HepG2 (cell line): ENCODE results near the gene PRR33. TPM values are rescaled to one million over a fixed set of nuclear protein-coding genes. Genes with fewer than 3 reads are reported as not detected.

Source experiments
- EEA1 ChIP-seq: sonication (generic); formaldehyde crosslinking; IDR thresholded peaks from 2 replicates; pipeline ENCODE4 v1.5.1; 2020; ENCODE audit warnings: mild to moderate bottlenecking, missing genetic modification reagents, borderline replicate concordance
- MAFG ChIP-seq: sonication (generic); formaldehyde crosslinking; IDR thresholded peaks from 2 replicates; pipeline ENCODE4 v1.5.1; 2020; ENCODE audit warnings: mild to moderate bottlenecking, missing genetic modification reagents
- MNT ChIP-seq: fragments of 450-650 bp; IDR thresholded peaks from 2 replicates; pipeline ENCODE4 v1.6.1; 2016
- MYPOP ChIP-seq: sonication (generic); formaldehyde crosslinking; IDR thresholded peaks from 2 replicates; pipeline ENCODE4 v1.8.1; 2023; ENCODE audit warnings: mild to moderate bottlenecking, moderate library complexity, missing genetic modification reagents
- PAX8 ChIP-seq: sonication (generic); formaldehyde crosslinking; IDR thresholded peaks from 2 replicates; pipeline ENCODE4 v1.8.0; 2022; ENCODE audit warnings: mild to moderate bottlenecking, missing genetic modification reagents, borderline replicate concordance
- PTBP1 ChIP-seq: fragments of 200-400 bp; formaldehyde crosslinking; IDR thresholded peaks from 2 replicates; pipeline ENCODE4 v1.6.1; 2018; ENCODE audit warnings: low read length, low read depth; ENCODE audit not compliant: poor library complexity, severe bottlenecking
- STAT6 ChIP-seq: sonication (generic); formaldehyde crosslinking; IDR thresholded peaks from 2 replicates; pipeline ENCODE4 v1.4.0; 2020; ENCODE audit warnings: missing genetic modification reagents, mild to moderate bottlenecking, borderline replicate concordance
- TCF12 ChIP-seq, 2 experiments: fragments of 450-650 bp in 1 of 2; sonication (generic) in 1 of 2; formaldehyde crosslinking in 1 of 2; IDR thresholded peaks; 2 replicates each; pipeline versions ENCODE4 v1.6.1 to v1.8.0; 2017 to 2022; ENCODE audit warnings: antibody characterized with exemption in 1 of 2, mild to moderate bottlenecking in 1 of 2, missing genetic modification reagents in 1 of 2, moderate library complexity in 1 of 2
- XRCC5 ChIP-seq: fragments of 200-400 bp; formaldehyde crosslinking; optimal IDR thresholded peaks from 2 replicates; pipeline ENCODE3; 2017; ENCODE audit warnings: mild to moderate bottlenecking, low read length
- ZNF577 ChIP-seq: sonication (generic); formaldehyde crosslinking; IDR thresholded peaks from 2 replicates; pipeline ENCODE4 v1.4.0; 2020; ENCODE audit warnings: mild to moderate bottlenecking, low read depth, missing genetic modification reagents, borderline replicate concordance
- ZNF710 ChIP-seq: sonication (generic); formaldehyde crosslinking; IDR thresholded peaks from 2 replicates; pipeline ENCODE4 v1.5.0; 2020; ENCODE audit warnings: mild to moderate bottlenecking, missing genetic modification reagents, borderline replicate concordance
- ZNF749 ChIP-seq: sonication (generic); formaldehyde crosslinking; IDR thresholded peaks from 2 replicates; pipeline ENCODE4 v1.8.0; 2022; ENCODE audit warnings: mild to moderate bottlenecking, missing genetic modification reagents, moderate library complexity, borderline replicate concordance
- polyA plus RNA-seq, 8 experiments: library from polyadenylated mRNA; depleted of rRNA in 3 of 8; stranded (reverse) in 7 of 8; unstranded in 1 of 8; fragments of >200 nt; fragmentation: Illumina TruSeq in 4 of 8; extraction: Trizol in 4 of 8; gene quantifications; 2 replicates each; pipeline versions ENCODE4 v1.2.1 to v1.2.3, GENCODE V29; 2011 to 2016; ENCODE audit warnings: low read depth in 4 of 8, missing spikeins in 1 of 8, mixed read lengths in 1 of 8; ENCODE audit not compliant: insufficient read depth in 1 of 8
- total RNA-seq, 5 experiments: library from RNA; depleted of rRNA; stranded (reverse); fragments of >200 nt; fragmentation: Illumina TruSeq; extraction: Trizol; gene quantifications; 2 replicates each; pipeline ENCODE4 v1.2.3, GENCODE V29; 2016; ENCODE audit warnings: low read depth in 1 of 5
- TF ChIP-seq, protein P1 (sequence below): sonication (generic); formaldehyde crosslinking; IDR thresholded peaks from 2 replicates; pipeline ENCODE4 v1.5.0; 2020; ENCODE audit warnings: mild to moderate bottlenecking, missing genetic modification reagents

PRR33 gene
- total and polyA plus RNA-seq, 2 of the 13 experiments (the other 11 are each of a cell fraction or from before 2014, with no cell fraction given): not detected

DNA sequence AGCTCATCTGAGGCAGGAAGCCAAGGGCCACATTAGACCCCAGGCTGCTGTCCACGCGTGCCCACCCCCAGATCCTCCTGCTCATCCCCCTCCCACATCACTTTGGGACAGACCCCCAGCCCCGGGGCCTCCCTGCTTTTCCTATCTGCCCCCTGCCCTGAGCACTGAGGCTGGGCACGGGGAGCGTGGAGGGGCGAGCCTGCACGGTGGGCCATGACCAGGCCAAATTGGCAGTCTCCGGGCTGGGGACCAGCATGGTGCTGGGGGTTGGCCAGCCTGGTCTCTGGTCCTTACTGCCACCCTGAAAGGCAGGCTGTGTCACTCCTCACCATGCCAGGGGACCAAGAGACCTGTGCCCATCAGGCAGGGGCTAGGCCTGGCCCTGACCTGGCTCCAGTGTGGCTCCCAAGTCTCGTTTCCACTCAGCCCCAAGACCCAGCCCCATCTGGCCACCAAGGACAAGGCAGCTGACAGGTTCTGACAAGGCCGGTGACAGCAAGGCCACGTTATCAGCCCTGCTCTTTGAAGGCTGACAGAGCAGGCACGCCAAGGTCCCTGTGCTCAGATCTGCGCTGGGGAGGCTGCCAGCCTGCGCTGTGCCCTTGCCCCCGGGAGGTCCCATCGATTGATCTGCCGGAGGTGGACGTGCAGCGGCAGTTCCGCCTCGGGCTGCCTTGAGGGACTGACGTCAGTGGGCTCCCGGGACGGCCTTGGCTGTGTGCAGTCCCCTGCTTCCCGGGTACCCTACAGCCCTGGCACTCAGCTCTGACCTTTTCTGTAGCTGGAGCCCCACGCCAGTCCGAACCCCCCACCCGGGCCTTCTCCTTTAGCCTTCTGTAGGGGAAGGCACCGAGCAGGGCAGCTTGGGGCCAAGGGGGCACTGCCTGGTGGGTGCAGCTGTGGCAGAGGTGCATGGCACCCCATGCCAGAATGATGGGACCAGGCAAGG, 49.3 kb downstream of the PRR33 start (continued):
- peak; percentile 70 for TF ChIP-seq ZNF710 (CRISPR knock-in tag)
- no peak for TF ChIP-seq ZNF577 (CRISPR knock-in tag)
- no peak for TF ChIP-seq TCF12 (IDR thresholded peaks at IDR 0.05)
- peak; percentile 98 for TF ChIP-seq TCF12 (CRISPR knock-in tag; IDR thresholded peaks at IDR 0.05)
- TF ChIP-seq MNT: 0 out of 2 replicates have a peak, but pooled peaks have one; percentile 39
- TF ChIP-seq PAX8 (CRISPR knock-in tag): no peak
- TF ChIP-seq MAFG (CRISPR knock-in tag): no peak
- TF ChIP-seq ZNF749 (CRISPR knock-in tag): no peak
- peak; percentile 52; the same call in 1 of the 2 replicates for TF ChIP-seq EEA1 (CRISPR knock-in tag)
- TF ChIP-seq, protein P1, sequence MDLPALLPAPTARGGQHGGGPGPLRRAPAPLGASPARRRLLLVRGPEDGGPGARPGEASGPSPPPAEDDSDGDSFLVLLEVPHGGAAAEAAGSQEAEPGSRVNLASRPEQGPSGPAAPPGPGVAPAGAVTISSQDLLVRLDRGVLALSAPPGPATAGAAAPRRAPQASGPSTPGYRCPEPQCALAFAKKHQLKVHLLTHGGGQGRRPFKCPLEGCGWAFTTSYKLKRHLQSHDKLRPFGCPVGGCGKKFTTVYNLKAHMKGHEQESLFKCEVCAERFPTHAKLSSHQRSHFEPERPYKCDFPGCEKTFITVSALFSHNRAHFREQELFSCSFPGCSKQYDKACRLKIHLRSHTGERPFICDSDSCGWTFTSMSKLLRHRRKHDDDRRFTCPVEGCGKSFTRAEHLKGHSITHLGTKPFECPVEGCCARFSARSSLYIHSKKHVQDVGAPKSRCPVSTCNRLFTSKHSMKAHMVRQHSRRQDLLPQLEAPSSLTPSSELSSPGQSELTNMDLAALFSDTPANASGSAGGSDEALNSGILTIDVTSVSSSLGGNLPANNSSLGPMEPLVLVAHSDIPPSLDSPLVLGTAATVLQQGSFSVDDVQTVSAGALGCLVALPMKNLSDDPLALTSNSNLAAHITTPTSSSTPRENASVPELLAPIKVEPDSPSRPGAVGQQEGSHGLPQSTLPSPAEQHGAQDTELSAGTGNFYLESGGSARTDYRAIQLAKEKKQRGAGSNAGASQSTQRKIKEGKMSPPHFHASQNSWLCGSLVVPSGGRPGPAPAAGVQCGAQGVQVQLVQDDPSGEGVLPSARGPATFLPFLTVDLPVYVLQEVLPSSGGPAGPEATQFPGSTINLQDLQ: no peak
- TF ChIP-seq PTBP1: no peak
- TF ChIP-seq XRCC5: no peak
- no peak; the same call in 1 of the 2 replicates for TF ChIP-seq MYPOP
- TF ChIP-seq STAT6 (CRISPR knock-in tag): peak; percentile 55; the same call in 1 of the 2 replicates
